CD14-positive monocyte (primary cell): ENCODE data around the gene RUFY1. TPM values are rescaled to one million over a fixed set of nuclear protein-coding genes. Genes with fewer than 3 reads are reported as not detected.

Experiments
- DNase-seq, 3 donors: peaks; one replicate each; pipeline ENCODE4 v3.0.0-alpha.2; 2011 to 2022
- H2AFZ ChIP-seq: 2 replicates; pipeline ENCODE4 v1.6.0; 2012; ENCODE audit warnings: mild to moderate bottlenecking, low read depth, low read length, inconsistent platforms; ENCODE audit not compliant: insufficient read depth, poor library complexity, severe bottlenecking
- H3K27ac ChIP-seq, 2 donors: 1 replicate in 1 of 2; 2 replicates in 1 of 2; pipeline ENCODE4 v1.5.1; 2012 to 2013; ENCODE audit warnings: low read length in 2 of 2, control low read depth in 1 of 2, inconsistent platforms in 1 of 2, low read depth in 1 of 2, mild to moderate bottlenecking in 1 of 2
- H3K27me3 ChIP-seq, 2 donors: one replicate each; pipeline versions ENCODE4 v1.6.0 to v1.6.1; 2011 to 2013; ENCODE audit warnings: low read length in 2 of 2; ENCODE audit not compliant: control insufficient read depth in 2 of 2, insufficient read depth in 2 of 2
- H3K36me3 ChIP-seq, 2 donors: replicated peaks in 1 of 2; 1 replicate in 1 of 2; 2 replicates in 1 of 2; pipeline versions ENCODE4 v1.5.1 to v1.6.1; 2012 to 2013; ENCODE audit warnings: low read length in 2 of 2, control low read depth in 1 of 2, inconsistent platforms in 1 of 2, mild to moderate bottlenecking in 1 of 2; ENCODE audit not compliant: insufficient read depth in 2 of 2, control insufficient read depth in 1 of 2
- H3K4me1 ChIP-seq, 2 donors: 1 replicate in 1 of 2; 2 replicates in 1 of 2; pipeline versions ENCODE4 v1.5.1 to v1.6.1; 2012 to 2013; ENCODE audit warnings: low read length in 2 of 2, control low read depth in 1 of 2, inconsistent platforms in 1 of 2, mild to moderate bottlenecking in 1 of 2, moderate library complexity in 1 of 2; ENCODE audit not compliant: insufficient read depth in 2 of 2, control insufficient read depth in 1 of 2
- H3K4me2 ChIP-seq: replicated peaks from 2 replicates; pipeline ENCODE3; 2012; ENCODE audit warnings: low read length, moderate library complexity, mild to moderate bottlenecking; ENCODE audit not compliant: poor library complexity, severe bottlenecking; ENCODE audit errors: extremely low read depth
- H3K4me3 ChIP-seq, 3 experiments: fragments of 200-600 bp in 1 of 3; sonication (generic) in 1 of 3; replicated peaks in 1 of 3; 1 replicate in 2 of 3; 2 replicates in 1 of 3; pipeline ENCODE4 v1.5.1; 2011 to 2013; ENCODE audit warnings: low read length in 3 of 3, mild to moderate bottlenecking in 3 of 3, control low read depth in 2 of 3, low read depth in 2 of 3, inconsistent platforms in 1 of 3, moderate library complexity in 1 of 3
- H3K79me2 ChIP-seq: 2 replicates; pipeline ENCODE4 v1.6.0; 2012; ENCODE audit warnings: mild to moderate bottlenecking, control low read depth, inconsistent platforms, low read length, moderate library complexity; ENCODE audit not compliant: insufficient read depth
- H3K9ac ChIP-seq: 2 replicates; pipeline ENCODE4 v1.6.0; 2017; ENCODE audit warnings: low read length, mild to moderate bottlenecking; ENCODE audit not compliant: insufficient read depth, poor library complexity, severe bottlenecking
- H3K9me3 ChIP-seq, 2 donors: replicated peaks in 1 of 2; 1 replicate in 1 of 2; 2 replicates in 1 of 2; pipeline versions ENCODE4 v1.5.1 to v1.6.1; 2012 to 2013; ENCODE audit warnings: low read length in 2 of 2, control low read depth in 1 of 2; ENCODE audit not compliant: control insufficient read depth in 1 of 2, insufficient read depth in 1 of 2
- H4K20me1 ChIP-seq: 2 replicates; pipeline ENCODE4 v1.6.0; 2012; ENCODE audit warnings: mild to moderate bottlenecking, low read length, control low read depth, moderate library complexity; ENCODE audit not compliant: insufficient read depth
- H3K27ac Mint-ChIP-seq, 7 donors: one replicate each; pipeline ENCODE4 v1.8.0; 2020; ENCODE audit warnings: mild to moderate bottlenecking in 7 of 7, mixed read lengths in 7 of 7, moderate library complexity in 6 of 7, inconsistent platforms in 2 of 7
- H3K27me3 Mint-ChIP-seq, 3 donors: one replicate each; pipeline ENCODE4 v1.8.0; 2021 to 2022; ENCODE audit warnings: low read depth in 3 of 3, mild to moderate bottlenecking in 3 of 3, mixed read lengths in 3 of 3, moderate library complexity in 3 of 3, inconsistent platforms in 1 of 3
- H3K36me3 Mint-ChIP-seq, 2 donors: one replicate each; pipeline ENCODE4 v1.8.0; 2020; ENCODE audit warnings: mixed read lengths in 2 of 2, inconsistent platforms in 1 of 2, mild to moderate bottlenecking in 1 of 2
- H3K4me1 Mint-ChIP-seq: one replicate; pipeline ENCODE4 v1.8.0; 2020; ENCODE audit warnings: mild to moderate bottlenecking, mixed read lengths
- H3K4me3 Mint-ChIP-seq, 2 donors: one replicate each; pipeline ENCODE4 v1.8.0; 2020; ENCODE audit warnings: mild to moderate bottlenecking in 2 of 2, mixed read lengths in 2 of 2, moderate library complexity in 1 of 2
- H3K9me3 Mint-ChIP-seq, 7 donors: one replicate each; pipeline ENCODE4 v1.8.0; 2020 to 2022; ENCODE audit warnings: mixed read lengths in 7 of 7, mild to moderate bottlenecking in 6 of 7, moderate library complexity in 6 of 7, inconsistent platforms in 2 of 7
- CTCF ChIP-seq: fragments of 200-600 bp; IDR thresholded peaks from one replicate; pipeline ENCODE4 v1.8.0; 2022; ENCODE audit warnings: antibody characterized with exemption, mild to moderate bottlenecking
- WGBS: methylation state at CpG from one replicate; pipeline ENCODE4 v1.1.5; 2013; ENCODE audit warnings: missing lambda C conversion rate; ENCODE audit not compliant: insufficient coverage; 5-methylcytosine and 5-hydroxymethylcytosine counted together
- intact Hi-C, 2 donors: fragments of 100-400 bp; cut with micrococcal nuclease; formaldehyde crosslinking; loops; one replicate each; pipeline versions ENCODE4 v1.15.0 to v1.15.1; 2023
- polyA plus RNA-seq, 3 donors: library from polyadenylated mRNA; depleted of rRNA in 1 of 3; unstranded in 2 of 3; stranded (reverse) in 1 of 3; fragments of 300-500 nt in 2 of 3; fragments of >200 nt in 1 of 3; fragmentation: Illumina TruSeq in 2 of 3; gene quantifications; 1 replicate in 2 of 3; 2 replicates in 1 of 3; pipeline ENCODE4 v1.2.3, GENCODE V29; 2012 to 2021

RUFY1 gene
- polyA plus RNA-seq, 3 donors = 26.9 to 29.3 (median 28.8) TPM

- H3K36me3 Mint-ChIP-seq = peaks cover 64 to 71% of the 10 kb centered on the region in 2 donors
- H3K4me1 ChIP-seq = peaks cover 34 to 48% of the 10 kb centered on the region in 2 donors
- no peaks in the 10 kb centered on the region for H3K27me3 Mint-ChIP-seq
- no peaks in the 10 kb centered on the region for H3K27me3 ChIP-seq
- H3K79me2 ChIP-seq = peaks cover 92% of the 10 kb centered on the region
- peaks cover 71 to 73% of the 10 kb centered on the region in 2 donors for H3K36me3 ChIP-seq
- H3K4me3 Mint-ChIP-seq = no peak overlapping the region
- no CpG with 5 or more reads among the region's 4 CpGs for WGBS
- H3K9ac ChIP-seq = no peak overlapping the region
- peaks cover 84% of the 10 kb centered on the region for H4K20me1 ChIP-seq
- no peaks in the 10 kb centered on the region for H3K9me3 ChIP-seq
- no peaks in the 10 kb centered on the region for H3K9me3 Mint-ChIP-seq
- intact Hi-C loops = loop anchor here in 1 of 2 donors (5.0 to 10.0 kb wide), 4 partner anchors 65 to 205 kb away; partner anchors contain the start of genes CANX, RUFY1 and SQSTM1
- H3K27ac Mint-ChIP-seq = peak overlapping the region in 1 of 7 donors; percentile 96
- H2AFZ ChIP-seq = no peak overlapping the region
- no peak for TF ChIP-seq CTCF
- H3K4me2 ChIP-seq = peak overlapping the region; percentile 84
- DNase-seq = peak in 1 of 3 donors; percentile 60
- H3K4me3 ChIP-seq = peak overlapping the region in 1 of 3 experiments; percentile 99
- peak overlapping the region in 1 of 2 donors; percentile 78 for H3K27ac ChIP-seq
- peaks cover 37% of the 10 kb centered on the region for H3K4me1 Mint-ChIP-seq
These were observed 69.4 kb downstream of the RUFY1 start for GRCh38 chr5:179619776-179620175.

GRCh38 chr5:179620293-179620692 lies 69.9 kb downstream of the RUFY1 start:
- H4K20me1 ChIP-seq = peaks cover 78% of the 10 kb centered on the region
- no peaks in the 10 kb centered on the region for H3K27me3 ChIP-seq
- H3K9me3 ChIP-seq = no peaks in the 10 kb centered on the region
- peak in 2 of 3 donors; percentile 29 to 40 for DNase-seq
- Mint-ChIP-seq H3K4me3 (peak overlapping the region; percentile 91 to 94), H3K27ac (peak overlapping the region; percentile 11 to 96 (median 55)), H3K27me3 (no peaks in the 10 kb centered on the region), H3K36me3 (peaks cover 60 to 67% of the 10 kb centered on the region in 2 donors), H3K9me3 (no peaks in the 10 kb centered on the region), H3K4me1 (peaks cover 41% of the 10 kb centered on the region)
- H3K27ac ChIP-seq = peak overlapping the region in 1 of 2 donors; percentile 78
- peaks cover 66 to 68% of the 10 kb centered on the region in 2 donors for H3K36me3 ChIP-seq
- intact Hi-C loops = loop anchor here in 1 of 2 donors (5.0 to 10.0 kb wide), 4 partner anchors 65 to 205 kb away; partner anchors contain the start of genes CANX, RUFY1 and SQSTM1
- no CpG with 5 or more reads among the region's 3 CpGs for WGBS
- peaks cover 37 to 53% of the 10 kb centered on the region in 2 donors for H3K4me1 ChIP-seq
- no peak overlapping the region for H3K9ac ChIP-seq
- peak overlapping the region in 2 of 3 experiments; percentile 6 to 99 for H3K4me3 ChIP-seq
- peak overlapping the region; percentile 84 for H3K4me2 ChIP-seq
- TF ChIP-seq CTCF = no peak
- H3K79me2 ChIP-seq = peaks cover 90% of the 10 kb centered on the region
- no peak overlapping the region for H2AFZ ChIP-seq
